Lung microvascular endothelial cell (primary cell): Measurements from ENCODE around the gene SRRT. TPM values are rescaled to one million over a fixed set of nuclear protein-coding genes. Genes with fewer than 3 reads are reported as not detected.
"Not testable (repeated sequence)": the region's sequence is repeated elsewhere in the genome, so short reads cannot be mapped to it uniquely, and the experiment has no call there.

ENCODE experiments used
- DNase-seq, 2 donors: peaks; one replicate each; pipeline versions ENCODE4 v3.0.0 to v3.0.0-alpha.2; 2010; ENCODE audit warnings: low read depth in 2 of 2
- total RNA-seq: library from RNA; depleted of rRNA; stranded (reverse); fragments of >200 nt; gene quantifications from 2 replicates; pipeline ENCODE4 v1.2.1, GENCODE V29; 2014

SRRT gene
- total RNA-seq, 1 donor from 2014 or later: 34.9 TPM

DNA sequence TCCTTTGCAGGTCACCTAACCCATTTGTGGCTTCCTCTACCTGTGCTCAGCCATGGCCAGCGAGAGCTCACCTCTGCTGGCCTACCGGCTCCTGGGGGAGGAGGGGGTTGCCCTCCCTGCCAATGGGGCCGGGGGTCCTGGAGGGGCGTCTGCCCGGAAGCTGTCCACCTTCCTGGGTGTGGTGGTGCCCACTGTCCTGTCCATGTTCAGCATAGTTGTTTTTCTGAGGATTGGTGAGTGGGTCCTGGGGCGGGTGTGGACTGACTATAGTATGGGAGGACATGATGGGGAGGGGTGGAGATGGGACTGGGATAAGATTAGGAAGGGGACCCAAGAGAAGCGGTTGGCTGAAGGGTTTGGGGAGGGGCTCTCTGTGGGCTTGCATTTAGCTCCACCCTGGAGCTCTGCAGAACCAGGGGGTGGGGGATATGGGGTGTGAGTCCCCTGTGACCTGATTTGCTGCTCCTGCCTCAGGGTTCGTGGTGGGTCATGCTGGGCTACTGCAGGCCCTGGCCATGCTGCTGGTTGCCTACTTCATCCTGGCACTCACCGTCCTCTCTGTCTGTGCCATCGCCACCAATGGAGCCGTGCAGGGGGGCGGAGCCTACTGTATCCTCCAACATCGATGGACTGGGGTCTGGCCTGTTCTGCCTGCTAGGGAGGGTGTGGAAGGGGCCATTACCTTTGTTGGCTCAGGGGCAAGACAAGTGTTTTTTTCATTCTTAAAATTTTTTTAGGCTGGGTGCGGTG lies 20.6 kb upstream of the SRRT start:
- DNase-seq: no peak

DNA sequence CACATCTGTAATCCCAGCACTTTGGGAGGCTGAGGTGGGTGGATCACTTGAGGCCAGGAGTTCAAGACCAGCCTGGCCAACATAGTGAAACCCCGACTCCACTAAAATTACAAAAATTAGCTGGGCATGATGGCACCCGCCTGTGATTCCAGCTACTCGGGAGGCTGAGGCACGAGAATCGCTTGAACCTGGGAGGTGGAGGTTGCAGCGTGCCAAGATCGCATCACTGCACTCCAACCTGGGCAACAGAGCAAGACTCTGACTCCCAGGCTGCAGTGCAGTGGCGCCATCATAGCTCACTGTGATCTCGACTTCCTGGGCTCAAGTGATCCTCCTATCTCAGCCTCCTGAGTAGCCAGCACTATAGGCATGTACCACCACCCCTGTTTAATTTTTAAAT lies 20.0 kb upstream of the SRRT start:
- DNase-seq: not testable (repeated sequence)

DNA sequence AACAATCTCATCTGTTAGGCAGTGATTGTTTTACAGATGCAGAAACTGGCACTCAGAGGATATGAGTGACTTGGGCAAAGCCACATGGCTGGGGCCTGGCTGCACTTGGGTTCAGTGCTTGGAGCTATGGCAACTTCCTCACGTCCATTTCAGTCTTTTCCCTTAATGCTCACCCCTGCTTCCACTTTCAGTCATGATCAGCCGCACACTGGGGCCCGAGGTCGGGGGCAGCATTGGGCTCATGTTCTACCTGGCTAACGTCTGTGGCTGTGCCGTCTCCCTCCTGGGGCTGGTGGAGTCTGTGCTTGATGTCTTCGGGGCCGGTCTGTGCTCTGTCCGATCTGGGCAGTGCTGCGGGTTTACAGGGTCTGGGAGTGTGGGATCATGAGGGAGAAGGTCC lies 19.4 kb upstream of the SRRT start:
- no peak for DNase-seq

DNA sequence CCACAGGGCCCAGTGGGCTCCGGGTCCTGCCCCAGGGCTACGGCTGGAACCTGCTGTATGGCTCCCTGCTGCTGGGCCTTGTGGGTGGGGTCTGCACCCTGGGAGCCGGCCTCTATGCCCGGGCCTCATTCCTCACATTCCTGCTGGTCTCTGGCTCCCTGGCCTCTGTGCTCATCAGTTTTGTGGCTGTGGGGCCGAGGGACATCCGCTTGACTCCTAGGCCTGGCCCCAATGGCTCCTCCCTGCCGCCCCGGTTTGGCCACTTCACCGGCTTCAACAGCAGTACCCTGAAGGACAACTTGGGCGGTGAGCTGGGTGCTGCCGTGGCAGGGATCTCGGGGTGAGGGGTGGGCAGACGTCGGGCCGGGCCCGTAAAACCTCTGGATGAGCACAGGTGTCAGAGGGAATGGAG lies 18.0 kb upstream of the SRRT start:
- DNase-seq: no peak

DNA sequence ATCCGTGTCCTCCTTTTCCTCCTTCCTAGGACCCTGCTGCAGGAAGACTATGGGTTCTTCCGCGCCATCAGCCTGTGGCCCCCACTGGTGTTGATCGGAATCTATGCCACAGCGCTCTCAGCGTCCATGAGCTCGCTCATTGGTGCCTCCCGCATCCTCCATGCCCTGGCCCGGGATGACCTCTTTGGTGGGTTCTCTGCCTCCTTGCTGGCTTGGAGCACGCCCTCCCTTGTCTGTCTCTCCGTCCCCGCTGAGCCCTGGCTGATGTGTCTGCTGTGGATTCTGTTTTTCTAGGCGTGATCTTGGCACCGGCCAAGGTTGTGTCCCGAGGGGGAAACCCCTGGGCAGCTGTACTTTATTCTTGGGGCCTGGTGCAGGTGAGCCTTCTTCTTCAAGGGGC lies 15.0 kb upstream of the SRRT start:
- DNase-seq: no peak

DNA sequence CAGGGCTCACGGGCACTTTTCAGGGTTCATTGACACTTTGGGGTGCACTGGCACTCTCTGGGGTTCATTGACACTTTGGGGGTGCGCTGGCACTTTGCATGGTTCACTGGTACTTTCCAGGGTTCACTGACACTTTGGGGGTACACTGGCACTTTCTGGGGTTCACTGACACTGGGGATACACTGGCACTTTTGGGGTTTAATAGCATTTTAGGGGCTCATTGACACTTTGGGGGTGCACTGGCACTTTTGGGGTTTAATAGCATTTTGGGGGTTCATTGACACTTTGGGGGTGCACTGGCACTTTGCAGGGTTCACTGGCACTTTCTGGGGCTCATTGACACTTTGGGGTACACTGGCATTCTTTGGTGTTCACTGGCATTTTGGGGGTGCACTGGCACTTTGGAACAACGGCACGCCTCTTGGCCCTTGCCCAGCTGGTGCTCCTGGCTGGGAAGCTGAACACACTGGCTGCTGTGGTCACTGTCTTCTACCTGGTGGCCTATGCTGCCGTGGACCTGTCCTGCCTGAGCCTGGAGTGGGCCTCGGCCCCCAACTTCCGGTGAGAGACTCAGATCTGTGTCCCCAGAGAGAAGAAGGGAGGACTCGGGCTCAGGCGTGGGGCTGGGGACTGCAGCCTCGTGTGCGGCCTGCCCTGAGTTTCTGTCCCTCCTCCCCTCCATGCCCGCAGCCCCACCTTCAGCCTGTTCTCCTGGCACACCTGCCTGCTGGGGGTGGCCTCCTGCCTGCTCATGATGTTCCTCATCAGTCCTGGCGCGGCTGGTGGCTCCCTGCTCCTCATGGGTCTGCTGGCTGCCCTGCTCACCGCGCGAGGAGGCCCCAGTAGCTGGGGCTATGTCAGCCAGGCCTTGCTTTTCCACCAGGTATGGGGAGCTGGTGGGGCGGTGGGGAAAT lies 13.9 kb upstream of the SRRT start:
- DNase-seq: no peak

DNA sequence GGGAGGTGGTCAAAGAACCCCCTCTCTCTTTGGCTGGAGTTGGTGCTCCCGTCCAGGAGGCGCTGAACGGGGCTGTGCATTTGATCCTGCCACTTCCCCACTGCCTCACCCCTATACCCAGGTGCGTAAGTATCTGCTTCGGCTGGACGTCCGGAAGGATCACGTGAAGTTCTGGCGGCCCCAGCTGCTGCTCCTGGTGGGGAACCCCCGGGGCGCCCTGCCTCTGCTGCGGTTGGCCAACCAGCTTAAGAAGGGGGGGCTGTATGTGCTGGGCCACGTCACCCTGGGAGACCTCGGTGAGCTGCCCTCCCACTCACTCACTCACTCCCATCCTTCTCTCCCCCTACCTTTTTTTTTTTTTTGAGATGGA lies 13.3 kb upstream of the SRRT start:
- DNase-seq: no peak

DNA sequence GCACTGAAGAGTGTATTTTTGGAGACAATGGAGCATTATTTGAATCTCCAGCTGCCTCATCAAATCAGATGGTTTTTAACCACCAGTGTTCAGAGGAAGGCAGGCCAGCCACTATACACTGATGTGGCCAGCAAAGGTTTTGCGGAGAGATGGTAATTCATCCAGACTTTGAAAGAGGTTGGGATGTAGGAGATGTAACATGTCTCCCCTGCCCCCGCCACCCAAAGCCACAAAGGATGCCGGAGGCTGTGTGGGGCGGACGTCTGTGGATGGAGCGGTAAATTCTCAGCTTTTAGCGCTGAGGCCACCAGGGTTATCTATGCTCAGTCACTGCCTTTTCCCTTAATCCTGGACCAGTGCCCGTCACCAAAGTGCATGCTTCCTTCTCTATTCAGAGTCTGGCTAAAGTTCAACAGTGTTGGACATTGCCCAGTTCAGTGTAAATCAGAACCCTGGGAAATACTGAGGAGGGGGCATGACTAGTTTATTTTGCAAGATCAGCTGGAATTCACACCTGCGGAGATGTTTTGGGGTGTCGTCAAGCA lies 11.4 kb upstream of the SRRT start:
- DNase-seq: peak; percentile 37 to 91

DNA sequence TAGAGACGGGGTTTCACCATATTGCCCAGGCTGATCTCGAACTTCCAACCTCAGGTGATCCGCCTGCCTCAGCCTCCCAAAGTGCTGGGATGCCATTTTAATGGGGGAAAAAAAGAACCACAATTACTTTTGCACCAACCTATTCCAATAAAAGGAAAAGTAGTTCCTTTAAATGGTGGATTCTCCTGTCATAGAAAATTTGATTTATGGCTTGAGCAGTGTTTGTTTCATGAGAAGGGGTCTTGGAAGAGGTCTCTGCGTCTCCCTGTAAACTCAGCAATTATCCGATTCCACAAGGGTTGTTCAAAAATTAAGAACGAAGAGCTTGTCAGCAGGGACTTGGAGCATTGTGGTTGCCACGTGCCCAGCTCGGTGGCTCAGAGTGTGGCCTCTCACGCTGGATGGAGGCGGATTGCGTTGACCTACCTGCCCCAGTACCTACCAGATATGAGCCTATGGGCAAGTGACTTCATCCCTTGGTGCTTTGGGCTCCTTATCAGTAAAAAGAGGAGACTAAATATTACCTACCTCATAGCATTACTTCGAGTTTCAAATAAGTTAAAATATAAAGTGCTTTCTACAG lies 10.5 kb upstream of the SRRT start:
- DNase-seq: no peak

DNA sequence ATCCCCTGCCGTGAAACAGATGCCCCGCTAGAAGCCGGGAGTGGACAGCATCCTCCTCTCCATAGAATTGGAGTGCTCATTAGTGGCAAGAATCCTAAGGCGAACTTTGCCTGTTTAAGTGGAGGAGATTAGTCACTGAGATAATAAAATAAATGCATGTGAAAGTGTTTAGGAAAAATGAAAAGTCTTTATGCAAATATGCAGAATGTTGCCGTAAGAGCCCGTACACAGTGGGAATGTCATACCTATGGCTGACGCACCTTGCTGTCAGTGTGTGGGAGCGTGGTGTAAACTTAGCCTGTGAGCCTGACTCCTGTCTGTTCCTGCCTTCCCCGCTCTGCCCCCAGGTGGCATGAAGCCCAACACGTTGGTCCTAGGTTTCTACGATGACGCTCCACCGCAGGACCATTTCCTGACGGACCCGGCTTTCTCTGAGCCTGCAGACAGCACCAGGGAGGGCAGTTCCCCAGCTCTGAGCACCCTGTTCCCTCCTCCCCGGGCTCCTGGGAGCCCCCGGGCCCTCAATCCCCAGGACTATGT lies 9.5 kb upstream of the SRRT start:
- DNase-seq: peak; percentile 56 to 66

DNA sequence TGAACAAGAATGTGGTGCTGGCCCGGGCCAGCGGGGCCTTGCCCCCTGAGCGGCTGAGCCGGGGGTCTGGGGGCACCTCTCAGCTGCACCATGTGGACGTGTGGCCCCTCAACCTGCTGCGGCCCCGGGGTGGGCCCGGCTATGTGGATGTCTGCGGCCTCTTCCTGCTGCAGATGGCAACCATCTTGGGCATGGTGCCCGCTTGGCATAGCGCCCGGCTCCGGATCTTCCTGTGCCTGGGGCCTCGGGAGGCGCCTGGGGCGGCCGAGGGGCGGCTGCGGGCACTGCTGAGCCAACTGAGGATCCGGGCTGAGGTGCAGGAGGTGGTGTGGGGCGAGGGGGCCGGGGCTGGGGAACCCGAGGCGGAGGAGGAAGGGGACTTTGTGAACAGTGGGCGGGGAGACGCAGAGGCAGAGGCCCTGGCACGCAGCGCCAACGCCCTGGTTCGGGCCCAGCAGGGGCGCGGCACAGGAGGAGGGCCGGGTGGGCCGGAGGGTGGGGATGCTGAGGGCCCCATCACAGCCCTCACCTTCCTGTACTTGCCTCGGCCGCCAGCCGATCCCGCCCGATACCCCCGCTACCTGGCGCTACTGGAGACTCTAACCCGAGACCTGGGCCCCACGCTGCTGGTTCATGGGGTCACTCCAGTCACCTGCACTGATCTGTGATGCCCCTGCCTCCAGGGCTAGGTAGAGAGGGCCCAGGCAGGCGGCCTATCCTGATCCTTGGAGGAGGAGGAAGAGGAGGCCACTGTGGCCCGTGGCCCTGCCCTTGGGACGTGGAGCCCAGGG lies 8.8 kb upstream of the SRRT start:
- DNase-seq: peak in 1 of 2 donors; percentile 54

DNA sequence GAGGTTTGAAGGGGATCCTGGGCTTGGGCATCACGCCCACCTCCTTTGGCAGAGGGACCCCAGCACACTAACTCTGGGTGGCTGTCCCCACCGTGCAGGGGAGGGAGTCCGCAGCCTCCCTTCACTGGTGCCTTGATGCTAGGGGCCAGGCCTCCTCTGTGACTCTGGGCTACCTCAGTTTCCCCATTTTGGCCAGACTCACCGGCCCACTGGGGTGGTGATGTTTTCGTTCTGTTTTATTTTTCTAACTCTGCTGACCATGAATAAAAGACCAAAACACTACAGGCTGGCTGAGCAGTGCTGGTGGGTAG lies 8.2 kb upstream of the SRRT start:
- no peak for DNase-seq

DNA sequence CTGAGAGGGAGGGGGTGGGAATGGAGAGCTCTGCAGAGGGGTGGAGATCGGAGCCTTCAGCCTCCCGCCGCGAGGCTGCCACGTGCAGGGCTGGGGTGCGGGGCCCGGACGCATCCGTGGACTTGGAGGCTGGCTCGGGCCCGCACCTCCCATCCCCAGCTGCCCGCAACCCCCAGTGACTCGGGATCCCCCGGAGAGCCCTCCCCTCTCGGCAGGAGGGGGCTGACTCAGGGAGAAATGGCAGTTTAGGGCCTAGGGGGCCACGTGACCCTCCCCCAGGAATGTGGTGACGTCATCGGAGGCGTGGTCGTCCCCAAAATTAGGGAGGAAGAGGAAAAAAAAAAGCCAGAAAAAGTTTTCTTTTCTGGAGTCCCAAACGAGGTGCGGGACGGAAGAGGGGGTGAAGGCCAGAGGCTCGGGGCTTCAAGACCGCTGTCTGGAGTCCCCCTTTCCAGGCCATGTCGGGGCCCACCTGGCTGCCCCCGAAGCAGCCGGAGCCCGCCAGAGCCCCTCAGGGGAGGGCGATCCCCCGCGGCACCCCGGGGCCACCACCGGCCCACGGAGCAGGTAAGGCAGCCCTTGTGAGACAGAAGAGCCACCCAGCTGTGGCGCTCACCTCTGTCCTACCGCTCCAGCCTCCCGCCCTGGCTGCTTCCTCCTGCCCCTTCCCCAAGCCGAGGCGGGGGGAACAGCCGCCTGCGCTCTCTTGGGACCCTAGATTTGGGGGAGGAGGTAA lies 7.7 kb upstream of the SRRT start, which contains the start of gene TRIP6:
TSS of gene TRIP6 (plus strand) at position 348 of the 736 bp plus-strand sequence. CDS start at position 459, 111 bp downstream.
- DNase-seq: peak; percentile 74 to 76

DNA sequence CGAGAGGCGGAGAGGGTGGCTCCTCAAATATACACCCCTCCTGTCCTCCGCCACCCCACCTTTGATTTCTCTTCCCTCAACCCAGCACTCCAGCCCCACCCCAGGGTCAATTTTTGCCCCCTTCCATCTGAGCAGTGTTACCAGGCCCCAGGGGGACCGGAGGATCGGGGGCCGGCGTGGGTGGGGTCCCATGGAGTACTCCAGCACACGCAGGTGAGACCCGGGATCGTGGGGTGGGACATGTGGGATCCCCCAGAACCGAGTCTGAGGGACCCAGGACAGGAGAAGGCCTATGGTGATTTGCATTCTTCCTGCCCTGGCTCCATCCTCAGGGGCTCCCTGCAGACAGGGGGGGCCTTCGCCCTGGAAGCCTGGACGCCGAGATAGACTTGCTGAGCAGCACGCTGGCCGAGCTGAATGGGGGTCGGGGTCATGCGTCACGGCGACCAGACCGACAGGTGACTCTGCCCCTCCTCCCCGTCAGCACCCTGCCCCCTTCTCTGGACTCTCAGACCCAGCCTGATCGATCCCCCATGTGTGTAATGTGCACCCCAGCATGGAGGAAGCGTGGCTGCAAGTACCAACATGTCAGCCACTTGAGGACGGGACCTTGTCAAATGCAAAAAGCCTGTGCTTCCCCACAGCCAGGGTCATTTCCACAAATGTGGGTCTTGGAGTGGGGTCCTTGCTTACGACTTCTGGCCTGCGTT lies 7.0 kb upstream of the SRRT start:
- peak in 1 of 2 donors; percentile 40 for DNase-seq

DNA sequence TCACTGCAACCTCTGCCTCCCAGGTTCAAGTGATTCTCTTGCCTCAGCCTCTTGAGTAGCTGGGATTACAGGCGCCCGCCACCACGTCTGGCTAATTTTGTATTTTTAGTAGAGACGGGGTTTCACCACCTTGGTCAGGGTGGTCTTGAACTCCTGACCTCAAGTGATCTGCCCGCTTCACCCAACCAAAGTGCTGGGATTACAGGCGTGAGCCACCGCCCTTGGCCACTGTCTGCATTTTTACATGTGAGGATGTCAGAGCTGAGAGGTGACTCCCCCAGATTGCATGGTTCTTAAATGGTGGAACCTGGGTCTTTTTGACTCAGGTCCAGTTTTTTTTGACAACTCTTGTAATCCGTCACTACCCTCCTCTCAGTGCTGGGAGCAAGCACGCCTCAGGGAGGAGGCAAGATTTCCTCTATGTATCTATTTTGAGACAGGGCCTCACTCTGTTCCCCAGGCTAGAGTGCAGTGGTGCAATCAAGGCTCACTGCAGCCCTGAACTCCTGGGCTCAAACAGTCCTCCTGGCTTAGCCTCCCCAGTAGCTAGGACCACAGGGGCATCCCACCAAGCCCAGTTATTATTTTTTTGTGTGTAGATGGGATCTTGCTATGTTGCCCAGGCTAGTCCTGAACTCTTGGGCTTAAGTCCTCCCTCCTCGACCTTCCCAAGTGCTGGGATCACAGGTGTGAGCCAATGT lies 1.2 kb upstream of the SRRT start:
- DNase-seq: no peak

DNA sequence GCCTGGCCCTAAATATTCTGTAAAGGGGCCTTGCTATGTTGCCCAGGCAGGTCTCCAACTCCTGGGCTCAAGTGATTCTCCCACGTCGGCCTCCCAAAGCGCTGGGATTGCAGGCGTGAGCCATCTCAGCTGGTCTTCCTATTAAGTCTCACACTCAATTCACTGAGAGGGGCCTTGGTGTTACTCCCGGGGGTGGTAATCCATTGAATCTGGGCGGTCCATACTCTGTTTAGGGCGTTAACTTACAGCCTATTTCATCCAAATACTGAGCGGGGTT lies 665 bp upstream of the SRRT start:
- no peak for DNase-seq

DNA sequence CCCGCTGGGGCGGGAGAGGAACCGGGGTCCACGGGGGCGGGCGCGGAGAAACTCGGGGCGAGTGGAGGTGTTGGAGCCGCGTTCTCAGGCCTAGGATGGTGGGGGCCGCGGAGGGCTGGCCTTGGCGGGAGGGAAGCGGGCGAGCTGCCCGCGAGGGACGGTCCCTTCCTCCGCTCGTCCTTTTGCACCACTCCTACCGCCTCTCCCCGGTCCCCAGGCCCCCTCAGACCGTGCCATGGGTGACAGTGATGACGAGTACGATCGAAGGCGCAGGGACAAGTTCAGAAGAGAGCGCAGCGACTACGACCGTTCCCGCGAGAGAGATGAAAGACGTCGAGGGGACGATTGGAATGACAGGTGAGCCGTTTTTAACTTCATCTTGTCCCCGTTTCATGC lies 451 bp downstream of the SRRT start:
- DNase-seq: peak; percentile 32 to 37

DNA sequence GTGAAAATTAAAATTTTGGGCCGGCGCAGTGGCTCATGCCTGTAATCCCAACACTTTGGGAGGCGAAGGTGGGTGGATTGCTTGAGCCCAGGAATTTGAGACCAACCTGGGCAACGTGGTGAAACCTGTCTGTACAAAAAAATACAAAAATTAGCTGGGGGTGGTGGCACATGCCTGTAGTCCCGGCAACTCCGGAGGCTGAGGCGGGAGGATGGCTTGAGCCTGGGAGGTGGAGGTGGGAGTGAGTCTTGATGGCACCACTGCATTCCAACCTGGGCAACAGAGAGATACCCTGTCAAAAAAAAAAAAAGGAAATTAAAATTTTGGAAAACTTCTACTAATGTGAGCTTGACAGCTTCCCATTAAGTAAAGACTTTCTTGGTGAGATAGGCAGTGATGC lies 3.1 kb downstream of the SRRT start:
- DNase-seq: no peak

DNA sequence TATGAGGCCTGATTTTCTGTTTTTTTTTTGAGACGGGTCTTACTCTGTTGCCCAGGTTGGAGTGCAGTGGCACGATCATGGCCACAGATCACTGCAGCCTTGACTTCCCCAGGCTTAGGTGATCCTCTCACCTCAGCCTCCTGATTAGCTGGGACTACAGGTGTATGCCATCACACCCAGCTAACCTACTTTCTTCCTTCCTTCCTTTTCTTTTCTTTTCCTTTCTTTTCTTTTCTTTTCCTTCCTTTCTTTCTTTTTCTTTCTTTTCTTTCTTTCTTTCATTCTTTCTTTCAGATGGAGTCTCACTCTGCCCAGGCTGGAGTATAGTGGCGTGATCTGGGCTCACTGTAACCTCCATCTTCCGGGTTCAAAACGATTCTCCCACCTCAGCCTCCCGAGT lies 3.8 kb downstream of the SRRT start:
- no peak for DNase-seq
